GM12892 (cell line): ENCODE measurements around the gene JAKMIP1.

Source experiments
- DNase-seq: peaks from one replicate; pipeline ENCODE4 v3.0.0; 2011; ENCODE audit not compliant: insufficient read length
- FAIRE-seq: peaks from 2 replicates; lab custom pipeline; 2011; peaks lifted over from hg19 to GRCh38; lab: Jason Lieb, UNC
- POLR2A ChIP-seq: IDR thresholded peaks from 2 replicates; pipeline ENCODE4 v1.6.1; 2011; ENCODE audit warnings: low read depth, low read length, control low read depth
- POLR2AphosphoS5 ChIP-seq: IDR thresholded peaks from 2 replicates; pipeline ENCODE4 v1.6.1; 2011; ENCODE audit warnings: low read depth, low read length, control low read depth
- TAF1 ChIP-seq: IDR thresholded peaks from 2 replicates; pipeline ENCODE4 v1.6.1; 2011; ENCODE audit warnings: low read depth, mild to moderate bottlenecking, control low read depth, low read length, borderline replicate concordance

Gene JAKMIP1

GRCh38 chr4:6071191-6071958 is 129.0 kb downstream of the JAKMIP1 start:
- no peak for FAIRE-seq
- no peak for TF ChIP-seq POLR2A
- no peak for TF ChIP-seq TAF1
- TF ChIP-seq POLR2AphosphoS5: no peak
- no peak for DNase-seq

DNA sequence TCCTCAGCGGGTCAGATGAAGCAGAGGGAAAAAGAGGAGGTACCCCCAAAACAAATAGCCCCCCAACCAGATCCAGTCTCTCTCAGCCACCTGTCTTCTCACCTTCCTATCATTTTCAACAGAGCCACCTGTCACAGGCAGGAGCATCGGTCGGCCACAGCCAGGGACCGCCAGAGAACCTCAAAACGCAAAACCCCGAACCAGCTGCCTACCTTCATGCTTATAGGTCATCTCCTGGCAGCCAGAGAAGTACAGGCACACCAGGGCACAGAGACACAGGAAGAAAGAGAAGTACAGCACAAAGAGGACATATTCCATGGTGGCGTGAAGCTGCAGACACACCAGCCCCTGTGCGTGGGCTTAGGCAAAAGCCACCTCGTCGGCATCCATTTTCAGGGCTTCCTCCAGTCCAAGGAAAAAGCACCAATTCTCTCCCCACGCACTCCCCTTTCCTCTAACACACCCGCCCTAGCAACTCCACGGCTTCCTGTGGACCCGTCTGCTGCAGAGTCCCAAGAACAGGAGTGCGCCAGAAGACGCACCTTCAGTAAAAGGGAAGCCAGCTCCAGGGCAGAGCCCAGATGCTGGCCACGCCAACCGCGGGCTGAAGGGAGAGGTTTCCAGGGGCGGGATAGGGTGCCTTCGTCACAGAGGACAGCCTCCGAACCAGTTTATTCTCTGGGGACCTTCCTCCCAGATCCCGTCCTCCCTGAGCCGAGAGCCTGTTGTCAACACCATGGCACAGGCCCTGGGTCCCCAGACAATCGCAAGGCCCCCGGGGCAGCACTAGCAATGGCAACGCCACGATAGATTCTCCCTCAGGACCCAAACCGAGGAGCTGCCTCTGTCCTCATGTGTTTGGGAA is 130.3 kb downstream of the JAKMIP1 start:
- DNase-seq: no peak
- TF ChIP-seq POLR2AphosphoS5 (no peak), POLR2A (no peak), TAF1 (no peak)
- no peak for FAIRE-seq

- no peak for DNase-seq
- TF ChIP-seq POLR2A (no peak), POLR2AphosphoS5 (no peak), TAF1 (no peak)
- FAIRE-seq: no peak
Measured at GRCh38 chr4:6068986-6069385, 131.4 kb downstream of the JAKMIP1 start.

DNA sequence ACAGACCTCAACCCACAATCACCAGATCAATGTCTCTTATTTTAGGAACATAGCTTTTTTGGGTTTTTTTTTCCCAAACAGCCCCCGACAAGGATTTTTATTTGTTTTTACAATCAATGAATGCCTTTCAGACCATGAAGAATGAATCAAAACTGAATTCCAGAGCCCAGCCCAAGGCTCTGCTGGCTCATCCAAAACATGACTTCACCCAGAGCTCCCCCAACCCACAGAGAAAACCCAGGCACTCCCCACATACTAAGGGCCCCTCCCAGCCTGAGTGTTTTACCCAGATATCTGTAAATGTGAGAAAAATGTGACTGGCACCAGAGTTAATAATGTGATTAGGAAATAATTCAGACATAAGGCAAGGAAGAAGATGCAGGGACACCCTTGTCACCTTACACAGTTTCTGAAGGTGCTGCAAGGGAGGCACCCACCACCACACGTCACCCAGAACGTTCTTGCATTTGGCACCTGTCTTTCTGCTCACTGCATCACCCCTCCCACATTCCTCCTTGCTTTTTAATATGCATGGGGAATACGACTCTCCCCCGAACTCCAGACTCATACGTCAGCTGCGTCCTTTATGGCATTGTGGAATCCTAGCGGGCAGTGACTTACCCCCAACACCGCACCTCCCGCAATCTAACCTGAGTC is 134.3 kb downstream of the JAKMIP1 start:
- TF ChIP-seq POLR2A (no peak), TAF1 (no peak), POLR2AphosphoS5 (no peak)
- DNase-seq (no peak), FAIRE-seq (no peak)

DNA sequence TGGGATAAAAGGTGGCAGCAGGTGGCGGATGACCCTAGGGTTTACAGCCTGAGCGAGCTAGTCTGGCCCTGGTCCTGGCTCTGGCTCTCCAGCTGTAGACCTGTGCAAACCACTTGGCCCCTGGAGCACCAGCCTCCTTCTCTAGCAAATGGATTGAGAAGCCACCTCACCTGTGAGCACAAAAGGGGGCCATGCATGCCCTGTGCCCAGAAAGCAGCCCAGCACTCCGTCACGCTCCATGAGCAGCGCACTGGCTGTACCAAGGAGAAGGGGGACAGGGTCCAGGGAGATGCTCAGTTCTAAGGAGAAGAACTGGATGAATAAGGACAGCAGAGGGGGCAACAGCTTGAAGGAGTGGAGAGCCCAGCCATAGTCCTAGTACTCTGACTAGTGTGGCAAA is 135.2 kb downstream of the JAKMIP1 start:
- no peak for DNase-seq
- no peak for TF ChIP-seq TAF1
- TF ChIP-seq POLR2AphosphoS5: no peak
- TF ChIP-seq POLR2A: no peak
- FAIRE-seq: no peak

DNA sequence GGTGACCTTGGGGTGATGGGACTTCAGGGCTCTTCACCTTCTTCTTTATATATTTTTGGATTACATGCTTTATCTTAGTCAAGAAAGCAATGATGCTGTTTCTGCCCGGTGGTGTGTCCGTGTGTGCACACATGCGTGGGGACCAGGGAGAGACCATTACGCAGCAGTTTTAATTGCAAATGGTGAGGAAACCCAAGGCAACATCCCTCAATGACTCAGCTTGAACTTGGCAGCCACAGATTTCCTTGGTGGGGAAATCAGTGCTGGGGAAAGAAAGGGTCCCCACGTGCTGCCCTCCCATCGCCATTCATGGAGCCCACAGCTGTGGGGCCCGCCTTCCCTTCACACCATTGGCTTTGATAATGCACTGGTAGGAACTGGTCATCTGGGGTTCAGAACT is 136.0 kb downstream of the JAKMIP1 start:
- DNase-seq (no peak), FAIRE-seq (no peak)
- TF ChIP-seq POLR2A: no peak

DNA sequence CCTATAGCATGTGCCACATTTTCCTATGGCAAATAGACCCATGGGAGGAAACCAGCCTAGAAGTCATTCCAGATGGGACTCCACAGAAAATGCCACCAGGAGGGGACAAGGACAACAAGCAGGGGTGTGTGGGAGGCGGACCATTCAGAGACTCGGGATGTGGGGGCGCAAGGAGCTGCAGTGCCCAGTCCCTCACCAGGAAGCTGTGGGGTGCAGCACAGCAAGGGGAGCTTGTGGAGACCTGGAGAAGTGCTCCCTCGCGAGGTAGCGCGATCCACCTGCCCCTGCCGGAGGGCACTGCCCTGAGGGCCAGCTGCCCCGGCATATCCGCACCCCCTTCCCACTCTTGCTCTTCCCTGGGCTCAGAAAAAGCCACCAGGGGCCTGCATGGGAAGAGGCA is 136.7 kb downstream of the JAKMIP1 start:
- FAIRE-seq: no peak

GRCh38 chr4:6062133-6062532 is 138.2 kb downstream of the JAKMIP1 start:
- no peak for TF ChIP-seq TAF1
- TF ChIP-seq POLR2A: no peak
- TF ChIP-seq POLR2AphosphoS5: no peak
- FAIRE-seq (no peak), DNase-seq (no peak)

More for the DNA sequence above, 136.7 kb downstream of the JAKMIP1 start:
- TF ChIP-seq POLR2A (no peak), TAF1 (no peak), POLR2AphosphoS5 (no peak)
- no peak for DNase-seq

DNA sequence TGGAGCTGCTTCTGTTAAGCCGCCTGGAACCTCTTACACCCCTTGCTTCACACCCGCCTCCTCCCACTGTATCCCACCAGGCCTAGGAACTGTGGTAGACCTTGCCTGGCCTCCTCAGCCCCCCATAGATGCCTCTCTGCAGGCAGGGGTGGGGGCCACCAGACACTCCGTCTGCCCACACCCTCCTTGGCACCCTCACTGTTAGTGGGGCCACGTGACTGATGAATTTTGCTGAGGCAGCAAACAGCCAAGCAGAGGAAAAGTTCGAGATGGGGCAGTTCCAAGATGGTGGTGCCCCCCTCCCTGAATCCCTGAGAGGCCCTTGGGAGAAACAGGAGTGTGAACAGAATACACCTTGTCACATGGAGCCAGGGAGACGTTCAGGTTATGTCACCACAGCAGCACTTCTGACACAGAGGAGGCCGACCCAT is 141.0 kb downstream of the JAKMIP1 start:
- DNase-seq (no peak), FAIRE-seq (no peak)
- TF ChIP-seq POLR2AphosphoS5: no peak
- no peak for TF ChIP-seq TAF1
- no peak for TF ChIP-seq POLR2A

- FAIRE-seq (no peak), DNase-seq (no peak)
- no peak for TF ChIP-seq POLR2AphosphoS5
- TF ChIP-seq TAF1: no peak
- no peak for TF ChIP-seq POLR2A
Measured at GRCh38 chr4:6058531-6059374, 141.6 kb downstream of the JAKMIP1 start.
